Neutrophil (primary cell): Measurements from ENCODE around the gene RBMS3.

Source experiments
- H3K27ac ChIP-seq: fragments of 200-600 bp; sonication (generic); 2 replicates; pipeline ENCODE4 v1.5.1; 2016; ENCODE audit warnings: mild to moderate bottlenecking, moderate library complexity
- H3K27me3 ChIP-seq: fragments of 200-600 bp; sonication (generic); 2 replicates; pipeline ENCODE4 v1.6.0; 2016; ENCODE audit warnings: mild to moderate bottlenecking
- H3K36me3 ChIP-seq: fragments of 200-600 bp; sonication (generic); 2 replicates; pipeline ENCODE4 v1.5.1; 2017
- H3K4me1 ChIP-seq, 2 experiments: fragments of 200-600 bp in 1 of 2; sonication (generic) in 1 of 2; 1 replicate in 1 of 2; 2 replicates in 1 of 2; pipeline versions ENCODE4 v1.5.1 to v1.6.1; 2013 to 2016; ENCODE audit warnings: low read depth in 1 of 2, low read length in 1 of 2, mild to moderate bottlenecking in 1 of 2, moderate library complexity in 1 of 2; ENCODE audit not compliant: control insufficient read depth in 1 of 2, insufficient read depth in 1 of 2
- H3K4me3 ChIP-seq, 2 experiments: fragments of 200-600 bp in 1 of 2; sonication (generic) in 1 of 2; 1 replicate in 1 of 2; 2 replicates in 1 of 2; pipeline ENCODE4 v1.5.1; 2013 to 2016; ENCODE audit warnings: low read depth in 1 of 2, low read length in 1 of 2, mild to moderate bottlenecking in 1 of 2, moderate library complexity in 1 of 2
- H3K9me3 ChIP-seq: fragments of 200-600 bp; sonication (generic); 2 replicates; pipeline ENCODE4 v1.5.1; 2016
- TF ChIP-seq, protein P1 (sequence below): fragments of 200-600 bp; sonication (generic); IDR thresholded peaks from 2 replicates; pipeline ENCODE4 v1.5.1; 2016; ENCODE audit warnings: antibody characterized with exemption

RBMS3 gene

GRCh38 chr3:29267226-29267625 lies 13.6 kb upstream of the RBMS3 start:
- TF ChIP-seq, protein P1, sequence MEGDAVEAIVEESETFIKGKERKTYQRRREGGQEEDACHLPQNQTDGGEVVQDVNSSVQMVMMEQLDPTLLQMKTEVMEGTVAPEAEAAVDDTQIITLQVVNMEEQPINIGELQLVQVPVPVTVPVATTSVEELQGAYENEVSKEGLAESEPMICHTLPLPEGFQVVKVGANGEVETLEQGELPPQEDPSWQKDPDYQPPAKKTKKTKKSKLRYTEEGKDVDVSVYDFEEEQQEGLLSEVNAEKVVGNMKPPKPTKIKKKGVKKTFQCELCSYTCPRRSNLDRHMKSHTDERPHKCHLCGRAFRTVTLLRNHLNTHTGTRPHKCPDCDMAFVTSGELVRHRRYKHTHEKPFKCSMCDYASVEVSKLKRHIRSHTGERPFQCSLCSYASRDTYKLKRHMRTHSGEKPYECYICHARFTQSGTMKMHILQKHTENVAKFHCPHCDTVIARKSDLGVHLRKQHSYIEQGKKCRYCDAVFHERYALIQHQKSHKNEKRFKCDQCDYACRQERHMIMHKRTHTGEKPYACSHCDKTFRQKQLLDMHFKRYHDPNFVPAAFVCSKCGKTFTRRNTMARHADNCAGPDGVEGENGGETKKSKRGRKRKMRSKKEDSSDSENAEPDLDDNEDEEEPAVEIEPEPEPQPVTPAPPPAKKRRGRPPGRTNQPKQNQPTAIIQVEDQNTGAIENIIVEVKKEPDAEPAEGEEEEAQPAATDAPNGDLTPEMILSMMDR, result no peak

GRCh38 chr3:29268651-29269050 lies 12.2 kb upstream of the RBMS3 start:
- no peak overlapping the region for H3K4me3 ChIP-seq
- no peaks in the 10 kb centered on the region for H3K36me3 ChIP-seq
- no peaks in the 10 kb centered on the region for H3K4me1 ChIP-seq
- no peak overlapping the region for H3K27ac ChIP-seq
- TF ChIP-seq, protein P1, result no peak
- H3K9me3 ChIP-seq, result no peaks in the 10 kb centered on the region
- H3K27me3 ChIP-seq, result no peaks in the 10 kb centered on the region

More at GRCh38 chr3:29267226-29267625, 13.6 kb upstream of the RBMS3 start:
- Histone ChIP-seq H3K4me3 (no peak overlapping the region), H3K9me3 (no peaks in the 10 kb centered on the region), H3K27ac (no peak overlapping the region), H3K27me3 (no peaks in the 10 kb centered on the region), H3K36me3 (no peaks in the 10 kb centered on the region), H3K4me1 (no peaks in the 10 kb centered on the region)

DNA sequence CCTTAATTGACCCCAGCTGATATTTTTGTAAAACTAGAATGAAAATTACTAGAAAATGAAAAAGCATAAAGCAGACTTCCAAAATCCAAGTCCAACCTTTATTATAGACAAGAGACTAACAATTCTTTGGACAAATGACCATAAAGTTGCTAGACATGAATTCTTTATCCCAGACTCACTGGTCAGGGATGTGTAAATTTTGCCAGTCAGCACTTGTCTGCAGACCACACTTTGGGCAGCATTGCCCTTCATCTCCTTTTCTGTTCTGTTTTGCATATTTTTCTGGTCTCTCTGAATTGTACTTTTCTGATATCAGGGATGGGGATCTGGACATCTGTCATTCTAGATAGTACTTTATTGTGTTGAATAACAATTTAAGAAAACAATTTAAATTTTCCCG lies 10.1 kb upstream of the RBMS3 start:
- no peaks in the 10 kb centered on the region for H3K9me3 ChIP-seq
- no peaks in the 10 kb centered on the region for H3K36me3 ChIP-seq
- H3K4me3 ChIP-seq, result no peak overlapping the region
- TF ChIP-seq, protein P1, result no peak
- no peaks in the 10 kb centered on the region for H3K4me1 ChIP-seq
- H3K27me3 ChIP-seq, result no peaks in the 10 kb centered on the region
- no peak overlapping the region for H3K27ac ChIP-seq

GRCh38 chr3:29271475-29271874 lies 9.4 kb upstream of the RBMS3 start:
- Histone ChIP-seq H3K36me3 (no peaks in the 10 kb centered on the region), H3K27ac (no peak overlapping the region), H3K27me3 (no peaks in the 10 kb centered on the region), H3K4me3 (no peak overlapping the region), H3K4me1 (no peaks in the 10 kb centered on the region), H3K9me3 (no peaks in the 10 kb centered on the region)
- TF ChIP-seq, protein P1, result no peak

DNA sequence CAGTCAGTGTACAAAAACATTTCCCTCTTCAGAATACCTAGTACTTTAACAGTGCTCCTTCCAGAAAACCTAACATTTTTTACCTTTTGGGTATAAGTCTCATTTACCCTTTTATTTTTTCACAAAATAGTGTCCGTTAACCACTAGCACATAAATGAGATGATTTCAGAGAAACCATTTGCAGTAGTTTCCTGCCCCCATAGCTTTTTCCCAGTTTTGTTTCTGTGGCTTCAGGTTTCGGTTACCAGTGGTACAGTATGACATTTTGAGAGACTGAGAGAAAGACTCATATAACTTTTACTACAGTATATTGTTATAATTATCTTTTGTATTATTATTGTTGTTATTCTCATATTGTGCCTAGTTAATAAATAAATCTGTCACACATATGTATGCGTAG lies 6.2 kb upstream of the RBMS3 start:
- Histone ChIP-seq H3K36me3 (no peaks in the 10 kb centered on the region), H3K4me1 (no peaks in the 10 kb centered on the region), H3K27ac (no peak overlapping the region), H3K4me3 (no peak overlapping the region), H3K27me3 (no peaks in the 10 kb centered on the region), H3K9me3 (no peaks in the 10 kb centered on the region)
- TF ChIP-seq, protein P1, result no peak

- no peaks in the 10 kb centered on the region for H3K4me1 ChIP-seq
- H3K4me3 ChIP-seq, result no peak overlapping the region
- H3K27me3 ChIP-seq, result no peaks in the 10 kb centered on the region
- no peaks in the 10 kb centered on the region for H3K36me3 ChIP-seq
- H3K9me3 ChIP-seq, result no peaks in the 10 kb centered on the region
- TF ChIP-seq, protein P1, result no peak
- H3K27ac ChIP-seq, result no peak overlapping the region
Measured at GRCh38 chr3:29275309-29275708, 5.6 kb upstream of the RBMS3 start.
